Measurements from ENCODE around the gene CABLES2. TPM values are rescaled to one million over a fixed set of nuclear protein-coding genes. Genes with fewer than 3 reads are reported as not detected.

Gene CABLES2
- total and polyA plus RNA-seq, 9 donors: 2.7 to 7.0 (median 4.7) TPM

DNA sequence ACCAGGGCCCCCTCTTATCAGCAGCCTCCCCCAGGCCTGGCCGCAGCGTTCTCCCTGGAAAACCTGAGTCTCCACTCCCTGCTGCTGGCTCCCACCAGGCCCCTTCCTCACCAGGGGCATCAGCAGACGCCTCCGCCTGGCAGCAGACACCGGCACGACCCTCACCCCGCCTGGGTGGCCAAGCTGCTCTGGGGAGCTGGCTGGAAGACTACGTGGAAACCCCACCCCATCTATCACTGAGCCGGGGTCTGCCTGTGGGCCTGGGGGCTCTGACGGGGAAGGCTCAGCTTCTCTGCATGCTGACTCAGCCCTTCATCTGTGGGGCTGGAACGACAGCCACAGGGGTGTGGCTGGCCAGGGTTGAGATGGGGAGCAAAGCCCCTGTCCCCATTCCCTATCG lies 39.4 kb upstream of the CABLES2 start:
- H3K4me3 ChIP-seq: no peak overlapping the region
- DNase-seq: no peak
- WGBS, 3 donors: 13 to 27% (median 19%) methylated on average over 12 of the region's 12 CpGs
- no peaks in the 10 kb centered on the region for H3K27me3 ChIP-seq
- intact Hi-C loops (cut with DNase I): no loop called here
- H3K9me3 ChIP-seq: no peaks in the 10 kb centered on the region
- no peak overlapping the region for H3K27ac ChIP-seq
- no peak for TF ChIP-seq POLR2A (IDR thresholded peaks at IDR 0.05)
- TF ChIP-seq EP300 (IDR thresholded peaks at IDR 0.05): no peak
- TF ChIP-seq, protein P1, sequence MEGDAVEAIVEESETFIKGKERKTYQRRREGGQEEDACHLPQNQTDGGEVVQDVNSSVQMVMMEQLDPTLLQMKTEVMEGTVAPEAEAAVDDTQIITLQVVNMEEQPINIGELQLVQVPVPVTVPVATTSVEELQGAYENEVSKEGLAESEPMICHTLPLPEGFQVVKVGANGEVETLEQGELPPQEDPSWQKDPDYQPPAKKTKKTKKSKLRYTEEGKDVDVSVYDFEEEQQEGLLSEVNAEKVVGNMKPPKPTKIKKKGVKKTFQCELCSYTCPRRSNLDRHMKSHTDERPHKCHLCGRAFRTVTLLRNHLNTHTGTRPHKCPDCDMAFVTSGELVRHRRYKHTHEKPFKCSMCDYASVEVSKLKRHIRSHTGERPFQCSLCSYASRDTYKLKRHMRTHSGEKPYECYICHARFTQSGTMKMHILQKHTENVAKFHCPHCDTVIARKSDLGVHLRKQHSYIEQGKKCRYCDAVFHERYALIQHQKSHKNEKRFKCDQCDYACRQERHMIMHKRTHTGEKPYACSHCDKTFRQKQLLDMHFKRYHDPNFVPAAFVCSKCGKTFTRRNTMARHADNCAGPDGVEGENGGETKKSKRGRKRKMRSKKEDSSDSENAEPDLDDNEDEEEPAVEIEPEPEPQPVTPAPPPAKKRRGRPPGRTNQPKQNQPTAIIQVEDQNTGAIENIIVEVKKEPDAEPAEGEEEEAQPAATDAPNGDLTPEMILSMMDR (IDR thresholded peaks at IDR 0.05): no peak
- H3K4me1 ChIP-seq (ENCODE audit: insufficient read depth): no peaks in the 10 kb centered on the region
- no peaks in the 10 kb centered on the region for H3K36me3 ChIP-seq

DNA sequence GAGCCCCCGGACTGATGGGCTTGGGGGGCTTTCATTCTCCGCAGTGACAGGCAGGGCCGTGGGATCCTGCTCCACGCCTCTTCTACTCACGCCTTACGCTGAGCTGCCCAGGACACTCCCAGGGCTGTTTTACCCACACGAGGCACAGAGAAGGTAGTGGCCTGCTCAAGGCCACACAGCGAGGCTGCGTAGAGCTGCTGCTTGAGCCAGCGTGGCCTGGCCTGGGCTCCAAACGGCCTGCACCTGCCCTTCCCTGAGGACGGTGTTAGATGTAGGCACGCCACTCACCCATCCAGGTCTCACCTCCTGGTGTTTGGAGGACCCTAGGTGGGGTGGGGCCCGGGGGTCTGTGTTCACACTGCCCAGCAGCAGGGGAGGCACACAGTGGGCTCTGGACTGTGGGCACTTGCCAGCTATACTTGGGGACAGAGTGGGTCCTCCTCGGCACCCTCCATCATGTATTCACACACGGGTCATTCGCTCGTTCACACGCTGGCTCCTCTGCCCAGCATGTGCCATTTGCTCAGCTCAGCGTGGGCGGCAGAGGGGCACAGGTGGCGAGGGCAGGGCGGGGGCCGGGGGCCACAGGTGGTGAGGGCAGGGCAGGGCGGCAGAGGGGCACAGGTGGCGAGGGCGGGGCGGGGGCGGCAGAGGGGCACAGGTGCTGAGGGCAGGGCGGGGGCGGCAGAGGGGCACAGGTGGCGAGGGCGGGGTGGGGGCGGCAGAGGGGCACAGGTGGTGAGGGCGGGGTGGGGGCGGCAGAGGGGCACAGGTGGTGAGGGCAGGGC lies 38.7 kb upstream of the CABLES2 start:
- 75 to 84% (median 75%) methylated on average over 18 to 35 of the region's 36 CpGs for WGBS, 3 donors
- H3K27me3 ChIP-seq: no peaks in the 10 kb centered on the region
- no peak overlapping the region for H3K27ac ChIP-seq
- no peaks in the 10 kb centered on the region for H3K36me3 ChIP-seq
- H3K4me1 ChIP-seq (ENCODE audit: insufficient read depth): no peaks in the 10 kb centered on the region
- H3K9me3 ChIP-seq: no peaks in the 10 kb centered on the region
- no peak for TF ChIP-seq EP300 (IDR thresholded peaks at IDR 0.05)
- TF ChIP-seq POLR2A (IDR thresholded peaks at IDR 0.05): no peak
- TF ChIP-seq, protein P1 (IDR thresholded peaks at IDR 0.05): no peak
- no peak for DNase-seq
- no peak overlapping the region for H3K4me3 ChIP-seq
- intact Hi-C loops (cut with DNase I): no loop called here

DNA sequence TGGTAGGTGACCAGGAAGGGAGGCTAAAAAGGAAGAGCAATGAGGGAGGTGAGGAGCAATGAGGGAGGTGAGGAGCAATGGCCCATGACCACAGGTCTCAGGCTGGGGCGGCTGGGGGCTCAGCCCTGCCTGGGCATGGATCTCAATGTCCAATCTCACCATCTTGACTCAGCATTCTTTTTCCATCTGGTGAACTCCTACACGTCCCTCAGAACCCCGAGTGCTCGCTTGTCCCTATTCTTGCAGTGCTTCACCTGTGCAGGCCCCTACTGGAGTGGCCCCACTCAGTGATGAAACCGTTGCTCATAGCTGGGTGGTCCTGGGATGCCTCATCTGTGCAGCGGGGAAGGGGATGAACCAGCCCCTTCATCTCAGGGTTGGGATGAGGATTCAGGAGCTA lies 37.2 kb upstream of the CABLES2 start:
- 89 to 95% (median 91%) methylated on average over 6 of the region's 6 CpGs for WGBS, 3 donors
- intact Hi-C loops (cut with DNase I): no loop called here
- no peak for DNase-seq
- TF ChIP-seq, protein P1 (IDR thresholded peaks at IDR 0.05): no peak
- no peak for TF ChIP-seq POLR2A (IDR thresholded peaks at IDR 0.05)
- Histone ChIP-seq H3K27me3 (no peaks in the 10 kb centered on the region), H3K27ac (no peak overlapping the region), H3K4me1 (ENCODE audit: insufficient read depth) (no peaks in the 10 kb centered on the region), H3K36me3 (no peaks in the 10 kb centered on the region), H3K9me3 (no peaks in the 10 kb centered on the region), H3K4me3 (no peak overlapping the region)

DNA sequence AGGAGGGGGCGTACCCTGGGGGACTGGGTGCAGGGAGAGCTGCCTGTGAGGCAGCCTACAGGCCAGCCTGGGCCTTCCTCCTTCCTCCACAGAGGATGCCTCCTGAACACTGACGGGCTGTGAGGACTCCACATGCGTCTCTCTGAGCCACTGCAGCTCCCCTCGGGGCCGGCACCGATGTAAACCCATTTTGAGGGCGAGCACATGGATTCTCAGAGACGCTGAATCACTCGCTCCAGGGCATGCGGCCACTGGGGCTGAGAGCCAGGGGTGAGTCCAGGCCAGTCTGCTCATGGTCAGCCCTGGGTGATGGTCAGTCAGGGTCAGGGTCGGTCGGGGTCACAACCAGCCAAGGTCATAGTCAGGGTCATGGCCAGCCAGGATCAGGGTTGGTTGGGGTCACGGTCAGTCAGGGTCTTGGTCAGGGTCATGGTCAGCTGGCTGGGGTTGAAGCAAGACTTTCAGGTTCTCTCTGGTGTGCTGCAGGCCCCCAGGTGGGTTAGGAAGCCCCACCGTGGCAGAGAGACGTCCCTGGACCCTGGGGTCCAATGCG lies 35.0 kb upstream of the CABLES2 start:
- intact Hi-C loops (cut with DNase I): no loop called here
- no peak for DNase-seq
- H3K4me1 ChIP-seq (ENCODE audit: insufficient read depth): no peaks in the 10 kb centered on the region
- no peaks in the 10 kb centered on the region for H3K27me3 ChIP-seq
- no peaks in the 10 kb centered on the region for H3K9me3 ChIP-seq
- no peak overlapping the region for H3K4me3 ChIP-seq
- TF ChIP-seq, protein P1 (IDR thresholded peaks at IDR 0.05): no peak
- TF ChIP-seq EP300 (IDR thresholded peaks at IDR 0.05): no peak
- no peak for TF ChIP-seq POLR2A (IDR thresholded peaks at IDR 0.05)
- 75 to 84% (median 78%) methylated on average over 16 of the region's 16 CpGs for WGBS, 3 donors
- H3K36me3 ChIP-seq: no peaks in the 10 kb centered on the region
- no peak overlapping the region for H3K27ac ChIP-seq
